Inflammatory macrophage treated with lipopolysaccharide for 1 hour (primary cell): Measurements from ENCODE around the gene TM4SF20.
"Not testable (repeated sequence)": the region's sequence is repeated elsewhere in the genome, so short reads cannot be mapped to it uniquely, and the experiment has no call there.

Experiments
- DNase-seq, 2 donors: peaks; one replicate each; pipeline ENCODE4 v3.0.0-alpha.2; 2020 to 2022

The TM4SF20 gene

DNA sequence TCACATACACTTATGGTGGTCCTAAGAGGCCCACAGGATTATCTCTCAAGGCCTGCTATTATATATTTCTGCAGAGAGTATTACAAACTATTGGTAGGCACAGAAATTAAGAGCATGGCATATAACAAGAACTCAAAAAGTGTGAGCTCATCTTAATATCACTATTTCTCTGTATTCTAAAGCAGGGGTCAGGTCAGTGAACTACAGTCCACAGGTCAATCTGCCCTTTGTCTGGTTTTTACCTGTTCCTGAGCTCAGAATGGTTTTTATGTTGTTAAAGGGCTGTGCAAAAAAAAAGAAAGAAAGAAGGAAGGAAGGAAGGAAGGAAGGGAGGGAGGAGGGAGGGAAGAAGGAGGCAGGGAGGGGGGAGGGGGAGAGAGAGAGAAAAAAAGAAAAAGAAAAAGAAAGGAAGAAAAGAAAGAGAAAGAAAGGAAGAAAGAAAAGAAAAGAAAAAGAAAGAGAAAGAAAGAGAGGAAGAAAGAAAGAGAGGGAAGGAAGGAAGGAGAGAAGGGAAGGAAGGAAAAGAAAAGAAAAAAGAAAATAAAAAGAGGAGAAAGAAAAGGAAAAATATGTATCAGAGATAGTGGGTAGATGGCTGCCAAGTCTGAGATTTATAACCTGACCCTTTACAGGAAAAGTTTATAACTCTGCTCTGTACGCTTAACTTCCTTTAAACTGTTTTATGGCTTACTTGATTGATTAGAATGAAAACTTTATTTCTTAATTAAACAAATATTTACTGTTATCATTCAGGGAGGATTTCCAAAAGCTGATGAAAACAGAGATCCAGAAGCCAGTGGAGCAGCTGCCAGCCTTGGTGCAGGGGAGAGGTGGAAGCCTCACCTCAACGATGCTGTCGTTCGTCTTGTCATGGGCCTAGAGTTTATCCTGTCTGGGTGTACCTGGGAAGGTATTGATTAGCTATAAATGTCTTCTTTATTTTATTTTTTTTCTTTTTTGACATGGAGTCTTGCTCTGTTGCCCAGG is 19.9 kb upstream of the TM4SF20 start:
- no peak for DNase-seq

DNA sequence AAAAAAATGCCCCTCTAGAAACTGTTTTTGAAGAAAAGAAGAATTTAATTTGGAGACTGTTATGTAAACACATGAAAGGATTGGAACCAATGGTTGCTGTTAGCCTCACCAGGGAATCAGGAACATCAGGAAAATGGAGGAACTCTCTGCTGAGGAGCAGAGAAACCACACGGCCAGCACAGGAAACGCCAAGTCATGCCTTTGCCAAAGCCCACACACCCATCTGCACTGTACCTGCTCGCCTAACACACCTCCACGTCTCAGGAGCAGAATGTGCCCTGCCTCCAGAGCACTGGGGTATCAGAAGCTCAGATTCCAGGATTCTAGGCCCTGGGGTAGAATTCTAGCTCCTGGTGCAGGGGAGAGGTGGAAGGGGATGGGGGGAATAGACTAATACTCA is 18.5 kb upstream of the TM4SF20 start:
- DNase-seq, result no peak

DNA sequence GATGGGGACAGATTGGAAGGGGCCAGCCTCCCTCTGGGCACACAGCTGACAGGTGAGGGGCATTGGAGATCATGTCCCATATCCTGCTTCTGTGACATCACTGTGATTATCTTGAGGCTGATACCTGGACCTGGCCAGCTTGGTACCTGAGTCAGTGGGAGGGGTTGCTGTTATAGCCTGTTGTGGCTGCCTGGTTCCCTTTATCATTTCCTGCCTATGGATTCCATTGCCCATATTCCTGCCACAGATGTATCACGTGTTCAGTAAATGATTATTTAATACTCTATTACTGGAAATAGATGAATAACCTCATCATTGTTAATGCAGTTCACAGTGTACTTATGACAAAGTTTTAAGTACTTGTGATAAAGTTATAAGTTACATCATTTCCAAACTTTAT is 16.4 kb upstream of the TM4SF20 start:
- DNase-seq, result no peak

DNA sequence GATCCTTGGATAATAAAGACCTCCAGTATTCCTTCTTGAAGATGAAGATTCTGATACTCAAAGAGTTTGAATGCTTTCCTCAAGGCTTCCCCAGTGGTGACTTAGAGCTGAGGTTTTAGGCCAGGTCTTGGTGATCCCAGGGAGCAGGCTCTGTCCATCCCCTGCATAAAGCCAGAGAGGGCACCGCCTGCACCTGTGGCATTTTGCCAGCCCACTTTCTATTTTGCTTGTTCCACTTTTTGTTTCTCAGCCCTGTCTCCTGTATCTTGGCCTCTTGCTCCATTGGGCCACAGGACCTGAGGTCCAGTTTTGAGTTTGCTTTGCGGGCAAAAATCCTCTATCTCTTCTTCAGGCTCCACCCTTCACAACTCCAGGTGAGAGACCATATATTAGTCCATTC is 15.3 kb upstream of the TM4SF20 start:
- no peak for DNase-seq

DNA sequence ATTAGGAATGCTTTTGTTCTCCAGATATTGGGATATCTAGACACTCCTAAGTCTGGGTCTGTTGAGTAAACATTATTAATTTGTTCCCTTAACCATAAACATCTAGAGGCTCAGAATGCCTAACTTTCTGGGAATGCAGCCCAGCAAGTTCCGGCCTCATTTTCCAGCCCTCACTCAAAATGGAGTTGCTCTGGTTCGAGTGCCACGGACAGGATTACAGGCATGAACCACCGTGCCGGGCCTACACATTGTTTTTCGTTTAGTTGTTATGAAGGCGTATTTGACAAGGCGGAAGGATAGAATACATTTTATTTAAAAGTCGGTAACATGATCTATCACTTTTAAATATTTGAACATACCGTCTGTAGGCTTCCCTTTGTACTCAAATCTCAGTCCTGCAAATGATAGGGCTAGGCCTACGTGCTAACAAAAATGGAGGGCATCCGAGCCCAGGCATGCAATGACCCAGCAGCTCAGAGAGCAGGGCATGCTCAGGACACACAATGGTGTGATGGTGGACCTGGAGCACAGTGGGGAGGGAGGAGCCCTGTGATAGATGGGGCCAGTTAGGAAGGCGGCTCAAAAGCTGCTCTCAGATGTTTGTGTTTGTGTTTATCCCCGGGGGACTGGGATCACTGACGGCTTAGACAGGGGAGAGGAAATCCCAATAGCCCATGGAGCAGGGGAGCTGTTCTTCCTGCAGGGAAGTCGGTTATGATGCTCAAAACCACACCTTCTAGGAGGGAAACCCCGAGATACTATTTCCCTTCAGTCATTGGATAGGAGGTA is 11.6 kb upstream of the TM4SF20 start:
- DNase-seq, result no peak

DNA sequence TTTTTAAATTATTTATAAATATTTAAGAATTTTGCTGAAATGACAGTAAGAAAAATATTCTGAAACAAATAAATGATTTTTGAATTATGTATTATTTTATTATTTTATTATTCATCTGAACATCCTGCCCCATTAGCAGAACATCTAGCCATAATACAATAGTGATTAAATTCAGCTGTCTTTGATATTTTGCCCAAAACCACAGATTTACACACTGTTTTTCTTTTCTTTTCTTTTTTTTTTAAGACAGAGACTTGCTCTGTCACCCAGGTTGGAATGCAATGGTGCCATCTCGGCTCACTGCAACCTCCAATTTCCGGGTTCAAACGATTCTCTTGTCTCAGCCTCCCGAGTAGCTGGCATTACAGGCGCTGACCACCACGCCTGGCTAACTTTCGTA is 10.6 kb upstream of the TM4SF20 start:
- DNase-seq, result no peak

DNA sequence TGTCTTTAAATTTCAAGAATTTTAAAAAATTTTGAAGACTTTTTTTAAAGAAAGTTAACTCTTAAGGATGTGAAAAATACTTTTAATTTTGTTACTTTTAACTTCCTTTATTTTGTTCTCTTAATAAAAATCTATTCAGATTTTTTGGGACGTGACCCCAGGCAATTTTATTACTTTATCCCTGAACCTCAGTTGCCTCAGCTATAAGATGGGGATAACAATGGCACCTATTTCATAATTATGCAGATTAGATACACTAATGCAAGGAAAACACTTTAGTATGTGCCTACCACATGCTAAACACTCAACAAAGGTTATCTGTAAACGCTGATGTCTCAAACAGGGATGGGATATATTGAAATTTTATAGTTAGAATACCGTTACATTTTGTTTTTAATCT is 10.1 kb upstream of the TM4SF20 start:
- DNase-seq, result no peak

DNA sequence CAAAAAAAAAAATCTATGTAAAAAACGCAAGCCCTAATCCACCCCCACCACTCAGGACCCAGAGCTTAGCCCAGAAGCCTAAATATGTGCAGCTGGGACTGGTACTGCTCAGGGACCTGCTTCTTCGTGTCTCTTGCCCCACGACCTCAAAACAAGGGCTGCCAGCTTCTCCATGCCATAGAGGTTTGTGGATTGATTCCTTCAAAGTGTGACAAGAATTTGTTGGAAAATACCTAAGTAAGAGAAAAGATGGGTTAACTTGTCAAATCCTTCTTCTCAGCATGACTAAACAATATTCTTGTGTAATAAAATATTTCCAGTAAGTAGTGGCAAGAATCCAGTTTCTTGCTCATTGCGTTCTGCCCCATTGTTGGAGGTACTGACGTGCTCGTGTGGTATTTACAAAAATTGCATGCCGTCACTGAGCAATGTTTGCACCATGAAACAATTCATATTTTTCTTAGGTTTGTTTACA is 9.5 kb upstream of the TM4SF20 start:
- peak; percentile 54 to 60 for DNase-seq

DNA sequence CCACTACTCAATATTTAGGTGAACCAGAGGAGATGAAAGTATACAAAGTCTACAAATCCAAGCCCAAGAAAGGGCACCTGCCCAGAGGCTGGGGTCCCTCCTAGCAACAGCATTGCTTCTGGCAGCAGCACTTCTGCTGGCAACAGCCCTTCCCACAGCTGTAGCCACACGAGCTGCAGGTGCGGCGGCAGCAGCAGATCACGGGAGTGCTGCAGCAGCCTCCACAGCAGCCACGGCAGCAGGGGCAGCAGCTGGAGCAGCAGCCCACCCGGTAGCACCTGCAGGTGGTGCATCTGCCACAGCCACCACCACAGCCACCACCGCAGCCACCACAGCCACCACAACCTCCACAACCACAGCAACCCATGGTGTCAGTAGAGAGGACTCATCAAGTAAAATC is 8.5 kb upstream of the TM4SF20 start, which contains the start of gene SCYGR1:
Gene SCYGR1, minus strand, starts transcription at position 367 of the 400 bp plus-strand sequence. Its CDS starts 0 bp downstream, at position 367.
- not testable (repeated sequence) for DNase-seq

DNA sequence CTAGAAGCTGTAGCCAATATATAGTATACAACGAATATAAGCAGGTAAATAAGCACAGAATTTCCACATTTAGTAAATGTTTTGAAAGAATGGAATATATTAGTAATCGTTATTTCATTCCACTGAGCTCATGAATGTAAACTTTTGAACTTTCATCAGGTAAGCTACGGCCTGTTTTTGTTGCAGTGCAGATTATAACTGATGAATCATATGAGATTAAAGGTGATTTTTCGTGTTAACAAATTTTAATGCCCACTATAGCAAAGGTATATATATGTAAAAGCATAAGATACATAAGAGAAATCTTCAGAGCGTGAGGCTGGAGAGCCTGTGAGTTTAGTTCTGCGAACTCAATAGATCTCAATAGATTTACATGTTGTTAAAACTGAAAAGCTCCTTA is 7.5 kb upstream of the TM4SF20 start:
- DNase-seq, result no peak

DNA sequence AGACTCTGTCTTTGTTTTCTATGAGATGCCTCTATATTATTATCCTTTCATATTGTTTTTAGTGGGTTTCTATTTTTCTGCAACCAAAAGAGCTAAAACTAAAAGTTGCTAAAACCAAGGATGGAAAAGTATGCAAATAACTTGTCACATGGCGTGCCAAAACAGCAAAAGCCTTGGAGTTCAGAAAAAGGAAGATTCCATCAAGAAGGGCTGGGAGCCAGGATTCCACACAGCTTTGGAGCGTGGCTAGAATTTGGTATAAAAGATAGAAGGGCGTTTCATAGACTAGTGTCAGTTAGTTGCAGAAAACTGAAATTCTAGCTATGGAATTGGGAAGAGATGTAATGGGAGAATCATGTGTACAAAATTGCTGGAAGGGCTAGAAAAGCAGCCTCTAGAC is 4.6 kb upstream of the TM4SF20 start:
- no peak for DNase-seq

DNA sequence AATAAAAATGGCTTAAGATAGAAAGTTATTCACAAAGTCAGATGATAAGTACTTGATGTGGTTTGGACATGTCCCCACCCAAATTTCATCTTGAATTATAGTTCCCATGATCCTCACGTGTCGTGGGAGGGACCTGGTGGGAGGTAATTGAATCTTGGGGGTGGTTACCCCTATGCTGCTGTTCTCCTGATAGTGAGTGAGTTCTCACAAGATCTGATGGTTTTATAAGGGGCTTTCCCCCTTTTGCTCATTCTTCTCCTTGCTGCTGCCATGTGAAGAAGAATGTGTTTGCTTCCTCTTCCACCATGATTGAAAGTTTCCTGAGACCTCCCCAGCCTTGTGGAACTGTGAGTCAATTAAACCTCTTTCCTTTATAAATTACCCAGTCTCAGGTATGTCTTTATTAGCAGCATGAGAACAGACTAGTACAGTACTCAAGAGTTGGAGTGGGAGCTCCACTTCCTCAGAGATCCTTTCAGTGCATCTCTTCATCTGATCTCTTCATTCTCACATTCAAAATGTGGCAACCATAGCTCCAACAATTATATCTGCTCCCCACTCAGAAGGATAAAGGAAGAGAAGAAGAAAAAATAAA is 3.2 kb upstream of the TM4SF20 start:
- peak; percentile 39 to 65 for DNase-seq

DNA sequence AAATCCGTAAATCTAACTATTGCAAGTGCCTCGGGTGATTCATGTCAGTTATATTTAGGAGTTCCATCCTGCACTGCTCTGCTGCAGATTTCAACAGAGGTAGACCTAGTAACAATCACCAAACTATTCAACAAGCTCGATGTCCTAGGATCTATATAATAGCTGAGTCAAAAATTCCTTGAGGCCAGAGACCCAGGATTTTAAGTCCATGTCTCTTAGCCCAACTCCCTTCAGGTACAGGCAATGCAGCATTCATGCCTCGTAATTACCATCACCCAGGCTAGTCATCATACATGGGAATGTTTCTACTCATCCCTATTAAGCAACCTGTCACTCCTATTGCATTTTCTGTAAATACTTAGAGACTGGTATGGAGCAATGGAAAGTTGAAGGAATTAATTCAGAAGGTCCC is 729 bp downstream of the TM4SF20 start:
- no peak for DNase-seq

DNA sequence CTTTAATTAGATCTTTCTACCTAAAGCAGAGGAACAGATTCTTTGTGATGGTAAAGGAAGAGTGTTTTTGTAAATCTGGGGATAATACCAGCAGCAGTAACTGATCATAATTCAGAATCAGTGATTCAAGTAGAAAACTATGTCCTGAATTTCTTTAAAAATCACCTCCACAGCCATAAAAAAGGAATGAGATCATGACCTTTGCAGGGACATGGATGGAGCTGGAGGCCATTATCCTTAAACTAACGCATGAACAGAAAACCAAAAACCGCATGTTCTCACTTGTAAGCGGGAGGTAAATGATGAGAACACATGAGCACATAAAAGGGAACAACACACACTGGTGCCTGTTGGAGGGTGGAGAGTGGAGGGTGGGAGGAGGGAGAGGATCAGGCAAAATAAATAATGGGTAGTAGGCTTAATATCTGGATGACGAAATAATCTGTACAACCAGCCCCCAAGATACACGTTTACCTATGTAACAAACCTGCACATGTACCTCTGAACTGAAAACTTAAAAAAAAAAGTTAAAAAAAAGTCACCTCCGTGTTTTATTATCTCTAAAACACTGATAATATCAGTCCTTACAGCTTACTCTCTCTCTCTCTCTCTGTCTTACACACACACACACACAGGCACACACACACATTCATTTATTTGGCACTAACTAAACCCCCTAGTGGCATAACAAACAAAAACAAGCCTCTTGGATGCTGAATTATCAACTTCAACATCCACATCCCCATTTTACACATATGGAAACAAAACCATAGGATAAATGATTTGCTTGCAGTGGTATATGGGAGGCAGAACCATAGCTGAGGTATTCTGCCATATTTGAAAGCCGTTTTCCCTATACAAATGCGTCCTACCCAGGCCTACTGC is 1.4 kb downstream of the TM4SF20 start:
- DNase-seq, result no peak

DNA sequence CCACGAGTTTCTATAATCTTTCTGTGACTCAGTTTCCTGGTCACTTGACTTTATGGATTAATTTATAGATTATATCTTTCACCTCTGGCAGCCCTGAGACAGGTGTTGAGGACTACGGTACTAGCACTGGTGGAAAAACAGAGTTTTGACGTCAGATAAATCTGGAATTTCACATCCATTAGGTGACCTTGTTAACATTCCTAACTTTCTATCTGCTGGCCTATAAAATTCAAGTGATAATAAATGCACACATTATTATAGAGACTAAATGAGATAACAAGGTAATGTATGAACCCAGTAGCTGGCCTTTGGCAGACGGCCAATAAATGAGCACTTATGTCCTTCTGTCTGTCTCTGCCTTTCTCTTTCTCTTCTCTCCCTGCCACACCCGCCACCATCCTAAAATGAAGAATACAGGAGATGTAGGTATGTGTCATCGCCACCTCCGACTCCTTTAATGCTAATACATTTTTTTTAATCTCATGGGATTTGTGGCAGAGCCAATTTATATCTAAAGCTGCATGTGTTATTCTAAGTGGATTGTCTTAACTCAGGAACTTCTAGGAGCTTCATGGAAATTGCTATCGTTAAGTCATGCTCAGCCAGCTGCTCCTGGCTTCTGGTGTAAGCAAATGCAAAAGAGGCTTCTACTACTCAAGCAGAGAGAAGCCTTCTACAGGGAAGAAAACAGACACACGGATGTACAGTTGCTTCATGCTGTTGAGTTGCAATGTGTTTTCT is 2.3 kb downstream of the TM4SF20 start:
- no peak for DNase-seq

DNA sequence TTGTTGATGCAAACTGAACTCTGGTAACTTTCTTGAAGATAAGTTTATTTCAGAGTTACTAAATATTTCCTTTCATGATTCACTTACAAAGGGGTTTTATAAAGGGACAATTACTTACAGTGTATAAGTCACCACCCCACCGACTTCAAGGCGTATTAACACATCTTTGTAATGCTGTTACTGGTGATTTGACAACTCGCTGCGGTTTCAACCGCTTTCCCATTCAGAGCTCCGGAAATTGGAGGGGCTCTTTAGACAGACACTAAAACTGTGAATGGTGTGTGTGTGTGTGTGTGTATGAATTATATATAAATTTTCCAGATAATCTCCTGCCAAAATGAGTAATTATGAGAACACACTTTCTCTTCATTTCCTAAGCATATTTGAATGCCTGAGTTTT is 4.9 kb downstream of the TM4SF20 start:
- no peak for DNase-seq

DNA sequence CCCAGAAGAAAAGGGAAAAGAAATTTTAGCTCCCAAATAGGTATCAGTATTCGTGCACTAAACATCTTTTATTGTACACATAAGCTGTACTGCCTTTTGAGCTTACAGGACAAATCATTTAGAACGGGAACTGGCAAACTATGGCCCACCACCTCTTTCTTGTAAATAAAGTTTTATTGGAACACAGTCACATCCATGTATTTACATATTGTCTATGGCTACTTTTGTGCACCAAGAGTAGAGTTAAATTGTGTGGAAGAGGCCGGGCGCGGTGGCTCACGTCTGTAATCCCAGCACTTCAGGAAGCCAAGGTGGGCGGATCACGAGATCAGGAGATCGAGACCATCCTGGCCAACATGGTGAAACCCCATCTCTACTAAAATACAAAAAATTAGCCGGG is 5.7 kb downstream of the TM4SF20 start:
- no peak for DNase-seq

DNA sequence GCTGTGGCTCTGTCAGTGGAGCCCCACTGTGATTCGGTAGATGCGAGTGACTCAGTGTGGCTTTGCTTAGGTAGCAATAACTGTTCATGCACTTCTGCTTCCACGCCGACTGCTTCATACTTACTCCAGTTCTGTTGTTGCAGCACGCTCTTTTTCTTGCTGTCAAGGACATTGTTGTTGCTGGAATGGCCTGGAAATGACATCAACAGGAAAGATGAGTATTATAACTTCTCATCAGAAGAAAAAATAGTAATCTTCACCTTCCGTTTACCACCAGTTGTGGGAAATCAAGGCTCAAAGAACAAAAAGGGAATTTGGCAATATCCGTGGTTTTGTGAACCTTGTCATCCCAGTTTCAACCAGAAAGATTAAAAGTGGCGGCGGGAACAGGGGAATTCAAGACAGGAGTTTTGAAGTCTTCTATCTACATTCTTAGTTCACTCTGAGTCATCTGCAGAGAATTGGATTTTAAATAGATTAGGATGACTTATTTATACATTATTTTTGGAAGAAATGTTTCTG is 8.3 kb downstream of the TM4SF20 start:
- DNase-seq, result peak; percentile 87 to 92

DNA sequence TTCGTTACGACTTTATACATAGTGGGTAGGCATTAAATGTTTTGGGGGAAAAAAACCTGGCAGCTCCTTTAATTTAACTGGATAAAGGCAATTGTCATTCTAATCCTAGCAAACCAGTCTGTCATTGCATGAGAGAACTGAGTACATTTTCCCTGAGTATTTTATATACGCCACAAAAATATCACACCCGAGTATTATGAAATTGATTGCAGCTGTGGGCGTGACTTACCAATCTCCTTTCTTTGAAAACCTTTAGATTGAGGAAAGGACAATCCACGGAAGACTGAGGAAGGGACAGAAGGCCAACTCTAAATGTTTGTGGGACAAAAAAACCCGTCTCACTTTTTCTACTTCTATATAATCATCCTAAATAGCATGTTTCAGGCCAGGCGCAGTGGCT is 9.0 kb downstream of the TM4SF20 start:
- DNase-seq, result peak; percentile 41 to 74

DNA sequence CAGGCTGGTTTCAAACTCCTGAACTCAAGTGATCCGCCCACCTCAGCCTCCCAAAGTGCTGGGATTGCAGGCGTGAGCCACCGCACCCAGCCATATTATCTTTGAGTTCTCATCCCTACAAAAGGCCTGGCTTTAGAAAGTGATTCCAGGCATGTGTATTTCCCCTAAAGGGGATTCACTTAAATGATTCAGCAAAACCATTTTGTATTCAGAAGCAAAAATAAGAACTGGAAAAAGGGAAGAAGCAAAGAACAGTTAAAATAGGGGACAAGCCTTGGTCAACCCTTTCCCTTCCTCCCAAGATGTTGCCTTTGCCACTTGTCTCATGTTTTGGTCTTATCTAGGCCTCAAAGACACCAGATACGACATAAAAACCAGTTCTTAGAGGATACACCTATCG is 10.5 kb downstream of the TM4SF20 start:
- peak; percentile 66 to 77 for DNase-seq

DNA sequence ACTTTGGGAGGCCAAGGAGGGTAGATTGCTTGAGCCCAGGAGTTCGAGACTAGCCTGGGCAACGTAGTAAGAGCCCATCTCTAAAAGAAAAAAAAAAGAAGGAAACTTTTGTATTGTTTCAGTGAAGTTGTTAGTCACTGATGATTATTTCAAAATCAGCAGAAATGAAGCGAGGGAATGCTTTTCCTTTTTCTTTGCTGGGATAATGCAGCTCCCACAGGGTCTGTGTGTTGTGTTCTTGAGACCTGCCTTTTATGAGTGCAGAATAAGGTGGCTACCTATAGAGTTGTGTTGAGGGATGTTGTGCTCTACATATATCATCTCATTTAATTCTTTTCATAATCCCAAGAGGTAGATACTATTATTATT is 11.7 kb downstream of the TM4SF20 start:
- DNase-seq, result peak in 1 of 2 donors; percentile 8
